Mesendoderm (in vitro differentiated cells): ENCODE data around the gene ZNF236.

Experiments used
- DNase-seq: peaks from one replicate; pipeline ENCODE4 v3.0.0; 2013
- H2AK5ac ChIP-seq: 2 replicates; pipeline ENCODE4 v1.6.1; 2013; ENCODE audit warnings: low read length, inconsistent platforms
- H2BK120ac ChIP-seq: 2 replicates; pipeline ENCODE4 v1.6.1; 2013; ENCODE audit warnings: low read depth, mild to moderate bottlenecking, low read length, moderate library complexity, mixed read lengths
- H2BK15ac ChIP-seq: replicated peaks from 2 replicates; pipeline ENCODE4 v1.6.1; 2013; ENCODE audit warnings: low read depth, mild to moderate bottlenecking, moderate library complexity
- H2BK5ac ChIP-seq: 2 replicates; pipeline ENCODE4 v1.6.1; 2013; ENCODE audit warnings: low read length, inconsistent platforms
- H3K18ac ChIP-seq: 2 replicates; pipeline ENCODE4 v1.6.1; 2013; ENCODE audit warnings: mild to moderate bottlenecking, low read length, mixed read lengths
- H3K23ac ChIP-seq: one replicate; pipeline ENCODE4 v1.6.1; 2013; ENCODE audit warnings: low read length
- H3K27ac ChIP-seq: 2 replicates; pipeline ENCODE4 v1.5.1; 2013; ENCODE audit warnings: low read depth, mild to moderate bottlenecking, inconsistent platforms, low read length, moderate library complexity
- H3K27me3 ChIP-seq: 2 replicates; pipeline ENCODE4 v1.6.1; 2013; ENCODE audit warnings: low read length, control low read depth, mild to moderate bottlenecking, inconsistent platforms; ENCODE audit not compliant: insufficient read depth, poor library complexity
- H3K36me3 ChIP-seq: 2 replicates; pipeline ENCODE4 v1.6.1; 2013; ENCODE audit warnings: low read length, inconsistent platforms; ENCODE audit not compliant: control insufficient read depth, insufficient read depth
- H3K4ac ChIP-seq: one replicate; pipeline ENCODE4 v1.6.1; 2013; ENCODE audit warnings: low read depth, mild to moderate bottlenecking, low read length, moderate library complexity
- H3K4me1 ChIP-seq: 2 replicates; pipeline ENCODE4 v1.6.1; 2013; ENCODE audit warnings: low read depth, low read length, inconsistent platforms; ENCODE audit not compliant: control insufficient read depth
- H3K4me2 ChIP-seq: 2 replicates; pipeline ENCODE4 v1.6.1; 2013; ENCODE audit warnings: low read length
- H3K4me3 ChIP-seq: 2 replicates; pipeline ENCODE4 v1.5.1; 2013; ENCODE audit warnings: mild to moderate bottlenecking, low read length
- H3K56ac ChIP-seq: one replicate; pipeline ENCODE4 v1.6.1; 2013; ENCODE audit warnings: low read length
- H3K79me1 ChIP-seq: 2 replicates; pipeline ENCODE4 v1.6.1; 2013; ENCODE audit warnings: low read length, inconsistent platforms
- H3K79me2 ChIP-seq: 2 replicates; pipeline ENCODE4 v1.6.1; 2013; ENCODE audit warnings: mild to moderate bottlenecking, low read length; ENCODE audit not compliant: control insufficient read depth, insufficient read depth
- H3K9ac ChIP-seq: 2 replicates; pipeline ENCODE4 v1.6.1; 2013; ENCODE audit warnings: low read length, inconsistent platforms
- H4K5ac ChIP-seq: one replicate; pipeline ENCODE4 v1.6.1; 2013; ENCODE audit warnings: low read length
- H4K8ac ChIP-seq: one replicate; pipeline ENCODE4 v1.6.1; 2013; ENCODE audit warnings: low read depth, mild to moderate bottlenecking, control low read depth, low read length, moderate library complexity
- WGBS: extraction: QIAGEN DNeasy Blood & Tissue Kit; methylation state at CpG from one replicate; pipeline ENCODE4 v1.1.7; 2013; ENCODE audit warnings: low lambda C conversion rate, missing lambda C conversion rate; ENCODE audit not compliant: insufficient coverage; ENCODE audit errors: extremely low coverage; 5-methylcytosine and 5-hydroxymethylcytosine counted together

ZNF236 gene

GRCh38 chr18:77008576-77009315 is 186.4 kb downstream of the ZNF236 start:
- Histone ChIP-seq H2BK15ac (no peak overlapping the region), H3K27ac (no peak overlapping the region), H3K23ac (no peak overlapping the region), H3K9ac (no peak overlapping the region), H3K79me2 (no peaks in the 10 kb centered on the region), H3K4me3 (no peak overlapping the region), H3K4me1 (no peaks in the 10 kb centered on the region), H4K8ac (no peak overlapping the region), H4K5ac (no peak overlapping the region), H3K4me2 (no peak overlapping the region), H2BK120ac (no peak overlapping the region), H3K4ac (no peak overlapping the region), H3K27me3 (no peaks in the 10 kb centered on the region), H2BK5ac (no peak overlapping the region), H3K36me3 (no peaks in the 10 kb centered on the region), H3K18ac (no peak overlapping the region), H3K56ac (no peak overlapping the region), H3K79me1 (no peaks in the 10 kb centered on the region), H2AK5ac (no peak overlapping the region)
- no peak for DNase-seq
- WGBS, result no CpG with 5 or more reads among the region's 23 CpGs

GRCh38 chr18:77009675-77010074 is 187.3 kb downstream of the ZNF236 start:
- no peaks in the 10 kb centered on the region for H3K79me1 ChIP-seq
- no peak overlapping the region for H2BK15ac ChIP-seq
- H3K23ac ChIP-seq, result no peak overlapping the region
- no CpG with 5 or more reads among the region's 19 CpGs for WGBS
- H3K27ac ChIP-seq, result no peak overlapping the region
- no peaks in the 10 kb centered on the region for H3K4me1 ChIP-seq
- DNase-seq, result no peak
- H3K4ac ChIP-seq, result no peak overlapping the region
- H2BK120ac ChIP-seq, result no peak overlapping the region
- H3K79me2 ChIP-seq, result no peaks in the 10 kb centered on the region
- no peak overlapping the region for H2AK5ac ChIP-seq
- H3K9ac ChIP-seq, result no peak overlapping the region
- H3K56ac ChIP-seq, result no peak overlapping the region
- no peak overlapping the region for H4K5ac ChIP-seq
- no peak overlapping the region for H2BK5ac ChIP-seq
- no peak overlapping the region for H4K8ac ChIP-seq
- no peak overlapping the region for H3K4me2 ChIP-seq
- H3K4me3 ChIP-seq, result no peak overlapping the region
- no peak overlapping the region for H3K18ac ChIP-seq
- no peaks in the 10 kb centered on the region for H3K36me3 ChIP-seq
- no peaks in the 10 kb centered on the region for H3K27me3 ChIP-seq

DNA sequence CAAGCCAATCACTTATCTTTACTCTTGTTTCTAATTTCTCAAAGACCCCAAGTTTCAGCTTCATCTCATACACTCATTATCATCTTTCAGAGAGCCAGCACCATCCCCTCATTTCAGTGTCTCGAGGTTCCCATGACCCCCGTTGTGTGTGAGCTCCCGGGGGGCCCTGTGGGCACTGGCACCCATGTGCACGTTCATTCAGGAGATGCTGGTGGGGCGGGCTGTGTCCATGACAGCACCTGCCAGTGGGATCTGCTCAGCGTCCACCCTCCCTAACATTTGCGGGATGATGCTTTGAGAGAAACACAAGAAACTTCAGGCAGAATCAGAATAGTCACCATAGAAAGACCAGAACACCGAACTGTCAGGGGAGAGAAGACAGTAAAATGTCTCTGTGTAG is 189.8 kb downstream of the ZNF236 start:
- no CpG with 5 or more reads among the region's 8 CpGs for WGBS
- Histone ChIP-seq H2AK5ac (no peak overlapping the region), H3K56ac (no peak overlapping the region), H4K5ac (no peak overlapping the region), H3K4me1 (no peaks in the 10 kb centered on the region), H3K27ac (no peak overlapping the region), H3K18ac (no peak overlapping the region), H2BK120ac (no peak overlapping the region), H3K36me3 (no peaks in the 10 kb centered on the region), H2BK5ac (no peak overlapping the region), H4K8ac (no peak overlapping the region), H3K79me1 (no peaks in the 10 kb centered on the region), H3K4ac (no peak overlapping the region), H3K27me3 (no peaks in the 10 kb centered on the region), H3K79me2 (no peaks in the 10 kb centered on the region), H2BK15ac (no peak overlapping the region), H3K9ac (no peak overlapping the region), H3K23ac (no peak overlapping the region), H3K4me3 (no peak overlapping the region), H3K4me2 (no peak overlapping the region)
- DNase-seq, result no peak

DNA sequence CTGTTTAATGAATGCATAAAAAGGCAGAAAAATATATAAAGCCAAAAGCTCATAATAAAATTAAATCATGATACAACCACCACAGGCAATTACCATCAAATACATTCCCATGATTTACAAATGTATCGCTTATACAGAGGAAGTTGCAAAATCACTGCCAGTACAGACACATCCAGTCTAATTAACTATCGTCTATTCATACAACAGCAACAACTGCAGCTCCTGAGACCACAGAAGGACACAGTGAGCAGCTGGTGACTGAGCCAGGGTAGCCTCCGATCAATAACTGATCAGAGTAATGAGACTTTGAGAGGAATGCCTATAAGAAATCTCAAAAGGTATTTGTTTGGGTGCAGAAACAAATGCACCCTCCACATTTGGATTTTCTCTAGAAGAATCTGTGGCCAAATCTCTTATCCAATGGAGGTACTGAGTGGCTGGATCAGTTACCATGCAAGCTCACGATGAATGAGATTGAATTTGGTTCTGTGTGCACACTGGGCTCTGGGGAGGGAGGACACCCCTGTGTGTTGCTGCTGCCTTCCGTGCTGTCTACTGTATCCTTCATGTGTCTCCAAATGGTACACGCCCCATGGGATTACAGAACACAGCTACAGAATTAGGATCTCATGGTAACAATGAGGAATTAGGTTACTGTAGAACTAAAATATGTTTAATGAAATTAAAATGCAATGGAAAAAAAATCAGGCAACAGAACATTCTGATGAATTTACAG is 190.6 kb downstream of the ZNF236 start:
- DNase-seq, result no peak
- Histone ChIP-seq H3K4ac (no peak overlapping the region), H3K79me1 (no peaks in the 10 kb centered on the region), H3K36me3 (no peaks in the 10 kb centered on the region), H3K4me1 (no peaks in the 10 kb centered on the region), H2BK15ac (no peak overlapping the region), H3K27me3 (no peaks in the 10 kb centered on the region), H3K56ac (no peak overlapping the region), H3K4me2 (no peak overlapping the region), H2BK120ac (no peak overlapping the region), H3K4me3 (no peak overlapping the region), H4K5ac (no peak overlapping the region), H3K18ac (no peak overlapping the region), H4K8ac (no peak overlapping the region), H2BK5ac (no peak overlapping the region), H3K79me2 (no peaks in the 10 kb centered on the region), H3K27ac (no peak overlapping the region), H2AK5ac (no peak overlapping the region), H3K9ac (no peak overlapping the region), H3K23ac (no peak overlapping the region)
- WGBS, result no CpG with 5 or more reads among the region's 6 CpGs

GRCh38 chr18:77013811-77014521 is 191.6 kb downstream of the ZNF236 start:
- H3K56ac ChIP-seq, result no peak overlapping the region
- no peaks in the 10 kb centered on the region for H3K36me3 ChIP-seq
- DNase-seq, result no peak
- no peak overlapping the region for H2BK5ac ChIP-seq
- no peak overlapping the region for H3K18ac ChIP-seq
- no peak overlapping the region for H4K5ac ChIP-seq
- no peak overlapping the region for H3K4me3 ChIP-seq
- H2BK120ac ChIP-seq, result no peak overlapping the region
- no peaks in the 10 kb centered on the region for H3K27me3 ChIP-seq
- H3K79me2 ChIP-seq, result no peaks in the 10 kb centered on the region
- no peak overlapping the region for H2BK15ac ChIP-seq
- H2AK5ac ChIP-seq, result no peak overlapping the region
- no peak overlapping the region for H4K8ac ChIP-seq
- no peak overlapping the region for H3K4me2 ChIP-seq
- no peak overlapping the region for H3K4ac ChIP-seq
- H3K79me1 ChIP-seq, result no peaks in the 10 kb centered on the region
- no peak overlapping the region for H3K23ac ChIP-seq
- no CpG with 5 or more reads among the region's 18 CpGs for WGBS
- H3K9ac ChIP-seq, result no peak overlapping the region
- H3K4me1 ChIP-seq, result no peaks in the 10 kb centered on the region
- H3K27ac ChIP-seq, result no peak overlapping the region
